HL-60 (cell line): ENCODE results near the gene PRR18.

Experiments used
- CTCF ChIP-seq: IDR thresholded peaks from one replicate; pipeline ENCODE4 v1.5.1; 2011; ENCODE audit warnings: low read length, control low read depth, inconsistent platforms; ENCODE audit not compliant: insufficient read depth
- POLR2AphosphoS5 ChIP-seq: IDR thresholded peaks from 2 replicates; pipeline ENCODE4 v1.6.1; 2012; ENCODE audit warnings: low read depth
- SPI1 ChIP-seq: IDR thresholded peaks from 2 replicates; pipeline ENCODE4 v1.6.1; 2012; ENCODE audit warnings: low read depth, mild to moderate bottlenecking, borderline replicate concordance

- no peak for TF ChIP-seq CTCF
- TF ChIP-seq POLR2AphosphoS5: no peak
- no peak for TF ChIP-seq SPI1
Observed at GRCh38 chr6:166270706-166271375, 37.4 kb downstream of the PRR18 start.
